ENCODE measurements around the gene VAMP8. TPM values are rescaled to one million over a fixed set of nuclear protein-coding genes. Genes with fewer than 3 reads are reported as not detected.

The VAMP8 gene
- total and polyA plus RNA-seq, 4 donors = 29.2 to 140 (median 79.4) TPM

DNA sequence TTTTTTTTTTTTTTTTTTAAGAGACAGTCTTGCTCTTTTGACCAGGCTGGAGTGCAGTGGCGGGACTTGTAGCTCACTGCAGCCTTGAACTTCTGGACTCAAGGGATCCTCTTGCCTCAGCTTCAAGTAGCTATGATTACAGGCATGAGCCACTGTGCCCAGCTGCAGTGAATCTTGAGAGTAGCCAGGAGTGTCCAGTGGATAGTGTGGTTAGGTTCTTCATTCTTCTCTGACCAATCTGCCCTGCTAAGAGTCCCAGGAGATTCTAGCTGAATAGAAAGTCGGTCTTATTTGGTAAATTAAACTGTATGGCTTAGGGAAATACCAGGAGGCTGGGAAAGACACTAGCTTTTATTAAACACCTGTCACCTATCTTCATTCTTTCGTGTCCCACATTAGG lies 53.9 kb downstream of the VAMP8 start:
- no peaks in the 10 kb centered on the region for H3K27me3 ChIP-seq (ENCODE audit: control insufficient read depth in 4 of 4, insufficient read depth in 4 of 4, low read length in 3 of 4)
- no peak for TF ChIP-seq ZBTB33 (IDR thresholded peaks at IDR 0.05)
- no peak for TF ChIP-seq HNF4G (IDR thresholded peaks at IDR 0.05)
- TF ChIP-seq HNF4A (conservative IDR thresholded peaks at IDR 0.05) = no peak
- no peak for TF ChIP-seq FOXA2 (IDR thresholded peaks at IDR 0.05)
- TF ChIP-seq RXRA (IDR thresholded peaks at IDR 0.05) = no peak
- no peak for TF ChIP-seq SP1 (IDR thresholded peaks at IDR 0.05)
- no peak for TF ChIP-seq REST (IDR thresholded peaks at IDR 0.05)
- TF ChIP-seq, protein P1, sequence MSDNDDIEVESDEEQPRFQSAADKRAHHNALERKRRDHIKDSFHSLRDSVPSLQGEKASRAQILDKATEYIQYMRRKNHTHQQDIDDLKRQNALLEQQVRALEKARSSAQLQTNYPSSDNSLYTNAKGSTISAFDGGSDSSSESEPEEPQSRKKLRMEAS (IDR thresholded peaks at IDR 0.05) = no peak
- no peak for TF ChIP-seq EGR1 (IDR thresholded peaks at IDR 0.05; ENCODE audit: low read depth in 2 of 2)
- no peak for TF ChIP-seq YY1 (IDR thresholded peaks at IDR 0.05)
- TF ChIP-seq TAF1 (conservative IDR thresholded peaks at IDR 0.05) = no peak
- no peak overlapping the region for H3K4me3 ChIP-seq (ENCODE audit: low read depth in 1 of 3, low read length in 3 of 3)
- WGBS = 93% methylated on average over 3 of the region's 3 CpGs
- H3K4me1 ChIP-seq (ENCODE audit: control insufficient read depth in 4 of 4, insufficient read depth in 4 of 4, low read length in 3 of 4) = no peaks in the 10 kb centered on the region
- H3K9ac ChIP-seq (ENCODE audit: low read depth in 1 of 2, low read length in 2 of 2) = no peak overlapping the region
- no peak for DNase-seq (ENCODE audit: low spot score)
- no peak overlapping the region for H3K27ac ChIP-seq (ENCODE audit: low read depth in 1 of 2, low read length in 2 of 2)
- H3K9me3 ChIP-seq (ENCODE audit: control insufficient read depth in 4 of 4, low read length in 3 of 4) = no peaks in the 10 kb centered on the region
- peaks cover 7 to 67% (median 51%) of the 10 kb centered on the region in 4 donors for H3K36me3 ChIP-seq (ENCODE audit: control insufficient read depth in 4 of 4, insufficient read depth in 3 of 4, low read depth in 1 of 4, low read length in 3 of 4)

Small RNA genes lying within 50 kb of the gene (small RNA-seq; reads per million reads assigned to genes)
- gene RN7SL126P = not detected

Other genes with a start within 250 kb of the VAMP8 start
- 100 to 1,000 TPM in 1 of 2 donors, 10 to 100 TPM in 1; 68.8 to 114 TPM for gene TGOLN2, start 249.6 kb upstream of the VAMP8 start, total RNA-seq
- 10 to 100 TPM; 56.7 to 66.3 TPM for gene TGOLN2, start 249.6 kb upstream of the VAMP8 start, polyA plus RNA-seq
- gene RETSAT, start 223.1 kb upstream of the VAMP8 start, total RNA-seq = 100 to 1,000 TPM in 1 of 2 donors, 10 to 100 TPM in 1; 58.5 to 101 TPM
- 10 to 100 TPM; 22.8 to 82.9 TPM for gene RETSAT, start 223.1 kb upstream of the VAMP8 start, polyA plus RNA-seq
- 10 to 100 TPM in 1 of 2 donors, 1 to 10 TPM in 1; 5.5 to 15.8 TPM for gene ELMOD3, start 222.8 kb upstream of the VAMP8 start, total RNA-seq
- 1 to 10 TPM; 6.3 to 9.7 TPM for gene ELMOD3, start 222.8 kb upstream of the VAMP8 start, polyA plus RNA-seq
- gene CAPG, start 167.2 kb upstream of the VAMP8 start, total RNA-seq = 10 to 100 TPM in 1 of 2 donors, 1 to 10 TPM in 1; 4.1 to 19.3 TPM
- gene CAPG, start 167.2 kb upstream of the VAMP8 start, polyA plus RNA-seq = 1 to 10 TPM; 2.7 to 6.3 TPM
- under 1 TPM in 1 of 2 donors, not detected in 1; 0.92 TPM for gene SH2D6, start 158.9 kb upstream of the VAMP8 start, total RNA-seq
- under 1 TPM; 0.28 to 0.39 TPM for gene SH2D6, start 158.9 kb upstream of the VAMP8 start, polyA plus RNA-seq
- 100 to 1,000 TPM in 1 of 2 donors, 10 to 100 TPM in 1; 60.5 to 104 TPM for gene MAT2A, start 38.4 kb upstream of the VAMP8 start, total RNA-seq
- 10 to 100 TPM; 48.3 to 99.3 TPM for gene MAT2A, start 38.4 kb upstream of the VAMP8 start, polyA plus RNA-seq
- gene GGCX, start 16.1 kb upstream of the VAMP8 start, total RNA-seq = 100 to 1,000 TPM in 1 of 2 donors, 10 to 100 TPM in 1; 77.5 to 189 TPM
- gene GGCX, start 16.1 kb upstream of the VAMP8 start, polyA plus RNA-seq = 100 to 1,000 TPM in 1 of 2 donors, 10 to 100 TPM in 1; 67.3 to 103 TPM
- 10 to 100 TPM in 1 of 2 donors, 1 to 10 TPM in 1; 9.7 to 11.3 TPM for gene VAMP5, start 6.8 kb downstream of the VAMP8 start, total RNA-seq
- gene VAMP5, start 6.8 kb downstream of the VAMP8 start, polyA plus RNA-seq = 10 to 100 TPM; 69.1 to 74.6 TPM
- 100 to 1,000 TPM; 101 to 108 TPM for gene RNF181, start 18.2 kb downstream of the VAMP8 start, total RNA-seq
- gene RNF181, start 18.2 kb downstream of the VAMP8 start, polyA plus RNA-seq = 100 to 1,000 TPM; 120 to 195 TPM
- gene TMEM150A, start 25.1 kb downstream of the VAMP8 start, total RNA-seq = 10 to 100 TPM; 13.1 to 18.5 TPM
- gene TMEM150A, start 25.1 kb downstream of the VAMP8 start, polyA plus RNA-seq = 10 to 100 TPM; 30.7 to 32.5 TPM
- gene C2orf68, start 34.5 kb downstream of the VAMP8 start, total RNA-seq = 10 to 100 TPM in 1 of 2 donors, 1 to 10 TPM in 1; 7.6 to 13.4 TPM
- gene C2orf68, start 34.5 kb downstream of the VAMP8 start, polyA plus RNA-seq = 10 to 100 TPM in 1 of 2 donors, 1 to 10 TPM in 1; 9.8 to 20.9 TPM
- gene USP39, start 38.6 kb downstream of the VAMP8 start, total RNA-seq = 10 to 100 TPM; 20.8 to 30.5 TPM
- gene USP39, start 38.6 kb downstream of the VAMP8 start, polyA plus RNA-seq = 10 to 100 TPM; 14.9 to 17.7 TPM
- gene SFTPB, start 90.6 kb downstream of the VAMP8 start, total RNA-seq = not detected
- not detected for gene SFTPB, start 90.6 kb downstream of the VAMP8 start, polyA plus RNA-seq
- gene GNLY, start 116.8 kb downstream of the VAMP8 start, total RNA-seq = under 1 TPM in 1 of 2 donors, not detected in 1; 0.75 TPM
- gene GNLY, start 116.8 kb downstream of the VAMP8 start, polyA plus RNA-seq = 1 to 10 TPM; 1.3 to 4.8 TPM
- gene ATOH8, start 176.4 kb downstream of the VAMP8 start, total RNA-seq = 10 to 100 TPM in 1 of 2 donors, under 1 TPM in 1; 0.33 to 37.7 TPM
- gene ATOH8, start 176.4 kb downstream of the VAMP8 start, polyA plus RNA-seq = 10 to 100 TPM; 20.4 to 33.2 TPM